Right renal cortex interstitium (tissue), 3 donors: Measurements from ENCODE around the gene CEP41. TPM values are rescaled to one million over a fixed set of nuclear protein-coding genes. Genes with fewer than 3 reads are reported as not detected.

Experiments used
- DNase-seq, 3 donors: peaks; one replicate each; pipeline ENCODE4 v3.0.0-alpha.2; 2013; ENCODE audit warnings: low read depth in 3 of 3, low spot score in 2 of 3
- polyA plus RNA-seq, 3 donors: library from polyadenylated mRNA; unstranded; fragments of 120-200 nt; gene quantifications; one replicate each; pipeline ENCODE4 v1.2.1, GENCODE V29; 2013; ENCODE audit not compliant: insufficient read length in 3 of 3

Gene CEP41
- polyA plus RNA-seq, 3 donors = 25.5 to 27.7 (median 27.2) TPM

DNA sequence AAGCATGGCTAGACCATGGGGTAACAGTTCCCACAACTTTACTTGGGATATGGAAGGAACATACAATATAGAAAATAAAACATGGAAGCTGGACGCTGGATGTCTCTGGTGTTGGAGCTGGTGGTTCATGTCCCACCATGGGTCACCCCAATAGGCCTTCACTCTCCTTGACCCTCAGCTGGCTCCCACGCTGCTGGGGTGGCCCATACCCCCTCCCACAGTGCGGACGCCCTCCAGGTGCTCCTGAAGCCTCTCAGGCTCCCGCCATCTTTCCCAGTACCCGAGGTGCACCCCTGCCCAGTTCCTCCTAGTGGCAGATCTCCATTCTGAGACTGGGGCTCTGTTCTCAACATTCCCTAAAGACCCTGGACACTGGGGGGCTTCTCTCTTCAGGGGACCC, 66.3 kb downstream of the CEP41 start:
- DNase-seq = no peak

DNA sequence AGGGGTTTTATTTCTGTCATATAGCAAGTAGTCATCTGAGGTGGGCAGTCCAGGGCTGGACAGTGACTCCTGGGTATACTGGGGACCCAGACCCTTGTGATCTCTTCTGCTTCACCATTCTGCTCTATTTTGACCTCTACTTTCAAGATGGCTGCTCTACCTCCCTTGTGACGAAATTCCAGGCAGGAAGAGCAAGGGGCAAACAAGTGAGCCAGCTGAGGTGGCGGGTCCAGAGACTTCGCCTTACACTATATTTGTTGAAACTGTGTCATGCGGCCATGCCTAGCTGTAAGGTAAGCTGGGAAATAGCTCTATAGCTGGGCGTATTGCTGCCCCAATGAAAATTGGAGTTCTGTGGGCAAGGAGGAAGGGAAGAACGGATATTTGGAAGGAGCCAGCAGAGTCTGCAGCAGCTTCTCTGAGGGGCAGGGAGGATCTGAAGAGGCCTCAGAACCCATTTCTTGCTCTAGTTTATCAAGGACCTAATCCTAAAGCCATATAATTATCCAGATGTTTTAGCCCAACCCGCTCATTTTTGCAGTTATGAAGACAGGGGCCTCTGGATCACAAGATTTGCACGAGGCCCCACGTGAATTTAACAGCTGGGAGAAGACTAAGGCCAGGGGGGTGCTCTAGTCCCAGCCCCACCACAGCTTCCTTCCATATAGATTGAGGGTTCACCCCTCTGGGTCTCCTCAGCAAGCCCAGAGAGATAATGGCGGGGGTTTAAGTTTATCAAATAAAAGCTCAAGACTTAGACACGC, 68.2 kb downstream of the CEP41 start:
- DNase-seq = no peak

DNA sequence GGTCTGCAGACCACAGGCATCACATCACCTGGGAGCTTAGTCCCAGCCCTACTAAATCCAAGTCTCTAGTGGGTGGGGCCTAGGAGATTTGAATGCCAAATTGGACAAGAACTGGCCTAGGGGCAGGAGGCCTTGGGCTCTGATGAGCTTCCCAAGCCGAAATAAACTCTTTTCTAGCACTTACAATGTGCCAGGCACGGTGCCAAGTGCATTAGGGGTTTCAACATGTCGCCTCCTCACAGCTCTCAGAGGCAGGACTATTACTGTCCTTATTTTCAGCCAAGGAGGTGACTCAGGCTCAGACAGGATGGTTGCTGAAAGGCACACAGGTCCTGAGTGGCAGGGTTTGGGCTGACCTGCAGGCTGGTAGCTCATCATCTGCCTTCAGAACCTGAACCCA, 69.8 kb downstream of the CEP41 start:
- no peak for DNase-seq

DNA sequence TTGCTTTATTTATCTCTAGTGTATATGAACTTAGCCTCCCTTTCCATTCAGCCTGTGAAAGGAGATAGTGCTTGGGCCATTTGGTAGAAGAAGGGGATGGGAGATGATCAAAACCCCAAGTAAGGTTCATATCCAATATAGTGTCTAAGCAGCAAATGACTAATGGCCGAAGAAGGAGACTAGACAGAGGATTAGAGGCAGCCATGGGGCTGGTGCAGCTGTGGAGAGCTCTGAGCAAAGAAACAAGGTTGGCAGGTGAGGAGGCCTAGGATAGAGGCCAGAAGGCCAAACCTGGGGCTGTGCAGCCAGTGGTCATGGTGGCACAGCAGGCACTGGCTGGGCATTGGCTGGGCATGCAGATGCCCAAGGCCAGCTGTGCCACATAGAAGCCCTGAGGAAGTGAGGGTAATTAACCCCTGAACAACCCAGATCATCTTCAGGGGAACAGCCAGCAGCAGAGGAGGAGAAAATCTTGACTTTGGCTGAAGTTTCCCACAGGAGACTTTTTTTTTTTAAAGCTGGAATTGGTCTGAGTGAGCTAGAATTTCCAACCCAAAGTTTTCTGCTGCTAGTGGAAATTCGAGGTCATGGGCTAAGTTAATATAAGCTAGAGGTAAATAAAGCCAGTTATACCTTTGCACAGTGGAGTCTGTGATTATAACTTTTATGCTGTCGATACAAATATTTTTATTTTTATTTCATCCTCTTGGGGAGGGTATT, 70.8 kb downstream of the CEP41 start:
- DNase-seq = no peak

DNA sequence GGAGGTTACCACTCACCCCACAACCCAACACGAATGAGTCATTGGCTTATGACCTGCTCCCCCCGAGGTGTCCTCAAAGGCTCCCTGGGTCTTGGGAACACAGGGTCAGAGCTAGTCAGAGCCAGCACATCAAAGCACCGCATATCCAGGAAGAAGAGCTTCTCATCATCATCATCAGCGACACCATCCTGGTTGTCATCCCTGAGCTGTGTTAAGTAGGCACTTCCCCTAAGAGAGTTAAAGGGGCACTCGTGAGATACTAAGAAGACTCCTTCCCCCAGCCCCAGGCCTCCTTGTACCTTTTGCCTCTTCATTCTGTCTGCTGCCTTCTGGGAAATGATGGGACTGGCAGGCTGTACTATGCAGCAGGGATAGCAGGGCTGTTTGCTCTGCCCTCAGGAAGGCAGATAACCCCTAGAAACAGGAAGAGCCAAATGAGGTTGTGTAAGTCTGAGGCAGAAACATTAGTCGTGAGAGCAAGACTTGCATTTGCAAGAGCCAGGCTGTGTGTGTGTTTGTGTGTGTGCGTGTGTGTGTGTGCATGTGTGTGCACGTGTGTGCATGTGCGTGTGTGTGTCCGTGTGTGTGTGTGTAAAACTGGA, 71.6 kb downstream of the CEP41 start:
- no peak for DNase-seq

DNA sequence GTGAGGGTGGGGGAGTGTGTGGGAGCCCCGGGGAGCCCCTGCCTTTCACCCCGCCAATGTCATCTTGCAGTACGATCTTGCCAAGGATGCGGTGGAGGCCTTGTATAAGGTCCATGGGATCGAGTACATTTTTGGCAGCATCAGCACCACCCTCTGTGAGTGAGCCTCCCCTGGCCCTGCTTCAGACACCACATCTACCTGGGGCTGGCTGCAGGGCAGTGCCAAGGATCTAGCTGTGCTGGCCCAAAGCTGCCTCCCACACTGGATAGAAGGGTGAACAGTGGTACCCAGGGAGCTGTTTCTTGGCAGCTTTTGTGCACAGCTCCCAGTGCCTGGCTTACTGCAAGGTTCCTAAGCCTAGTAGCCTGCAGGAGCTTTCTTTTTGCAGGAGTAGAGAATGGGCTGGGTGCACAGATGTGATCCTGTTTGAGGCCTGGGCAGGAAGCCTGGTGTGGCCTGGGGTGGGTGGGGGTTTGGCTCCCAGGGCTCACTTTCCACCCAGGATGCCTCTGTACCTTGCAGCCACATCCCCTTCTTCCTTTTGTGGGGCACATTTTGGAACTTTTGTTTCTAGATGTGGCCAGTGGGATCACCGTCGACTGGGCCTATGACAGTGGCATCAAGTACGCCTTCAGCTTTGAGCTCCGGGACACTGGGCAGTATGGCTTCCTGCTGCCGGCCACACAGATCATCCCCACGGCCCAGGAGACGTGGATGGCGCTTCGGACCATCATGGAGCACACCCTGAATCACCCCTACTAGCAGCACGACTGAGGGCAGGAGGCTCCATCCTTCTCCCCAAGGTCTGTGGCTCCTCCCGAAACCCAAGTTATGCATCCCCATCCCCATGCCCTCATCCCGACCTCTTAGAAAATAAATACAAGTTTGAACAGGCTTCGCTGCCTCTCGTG, 72.7 kb downstream of the CEP41 start:
- no peak for DNase-seq

DNA sequence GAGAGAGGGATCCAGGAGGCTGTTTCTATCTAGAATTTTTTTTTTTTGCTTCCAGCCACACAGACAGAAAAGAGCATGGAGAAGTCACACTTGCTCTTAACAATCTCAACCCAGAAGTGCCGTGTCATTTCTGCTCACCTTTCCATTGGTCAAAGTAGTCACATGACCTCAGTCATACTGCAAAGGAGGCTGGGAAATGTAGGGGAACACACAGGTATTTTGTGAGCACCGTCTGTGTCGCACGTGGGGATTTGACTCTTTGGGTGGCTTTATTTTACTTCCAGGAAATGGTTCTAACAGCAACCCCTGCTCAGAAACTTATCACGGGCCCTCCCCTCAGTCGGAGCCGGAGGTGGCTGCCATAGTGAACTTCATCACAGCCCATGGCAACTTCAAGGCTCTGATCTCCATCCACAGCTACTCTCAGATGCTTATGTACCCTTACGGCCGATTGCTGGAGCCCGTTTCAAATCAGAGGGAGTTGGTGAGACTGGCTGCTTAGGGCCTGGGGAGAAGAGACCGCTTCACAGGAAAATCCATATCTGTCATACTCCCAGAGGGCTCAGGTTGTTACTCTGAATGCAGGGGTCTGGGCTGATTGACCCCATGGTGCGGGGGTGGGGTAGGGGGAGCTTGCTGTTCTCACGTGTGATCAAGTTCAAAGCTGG, 73.6 kb downstream of the CEP41 start:
- no peak for DNase-seq

DNA sequence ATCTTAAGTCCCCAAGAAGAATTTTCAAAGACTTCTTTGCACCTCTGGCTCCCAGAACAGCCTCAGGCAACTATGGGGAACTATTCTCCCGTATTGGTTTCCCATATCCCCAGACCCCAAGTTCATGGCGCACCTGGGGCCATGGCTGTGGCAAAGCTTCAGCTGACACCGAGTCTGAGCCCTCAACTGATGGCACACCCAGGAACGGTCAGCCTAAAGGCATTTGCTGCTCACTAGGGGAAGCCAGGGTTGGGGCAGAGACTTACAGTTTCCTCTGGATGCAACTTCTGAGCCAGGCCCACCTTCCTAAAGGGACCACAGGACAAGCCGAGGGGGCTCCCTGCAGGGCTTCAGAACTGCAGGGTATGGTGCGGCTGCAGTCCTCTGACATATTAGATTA, 74.3 kb downstream of the CEP41 start:
- DNase-seq = no peak

DNA sequence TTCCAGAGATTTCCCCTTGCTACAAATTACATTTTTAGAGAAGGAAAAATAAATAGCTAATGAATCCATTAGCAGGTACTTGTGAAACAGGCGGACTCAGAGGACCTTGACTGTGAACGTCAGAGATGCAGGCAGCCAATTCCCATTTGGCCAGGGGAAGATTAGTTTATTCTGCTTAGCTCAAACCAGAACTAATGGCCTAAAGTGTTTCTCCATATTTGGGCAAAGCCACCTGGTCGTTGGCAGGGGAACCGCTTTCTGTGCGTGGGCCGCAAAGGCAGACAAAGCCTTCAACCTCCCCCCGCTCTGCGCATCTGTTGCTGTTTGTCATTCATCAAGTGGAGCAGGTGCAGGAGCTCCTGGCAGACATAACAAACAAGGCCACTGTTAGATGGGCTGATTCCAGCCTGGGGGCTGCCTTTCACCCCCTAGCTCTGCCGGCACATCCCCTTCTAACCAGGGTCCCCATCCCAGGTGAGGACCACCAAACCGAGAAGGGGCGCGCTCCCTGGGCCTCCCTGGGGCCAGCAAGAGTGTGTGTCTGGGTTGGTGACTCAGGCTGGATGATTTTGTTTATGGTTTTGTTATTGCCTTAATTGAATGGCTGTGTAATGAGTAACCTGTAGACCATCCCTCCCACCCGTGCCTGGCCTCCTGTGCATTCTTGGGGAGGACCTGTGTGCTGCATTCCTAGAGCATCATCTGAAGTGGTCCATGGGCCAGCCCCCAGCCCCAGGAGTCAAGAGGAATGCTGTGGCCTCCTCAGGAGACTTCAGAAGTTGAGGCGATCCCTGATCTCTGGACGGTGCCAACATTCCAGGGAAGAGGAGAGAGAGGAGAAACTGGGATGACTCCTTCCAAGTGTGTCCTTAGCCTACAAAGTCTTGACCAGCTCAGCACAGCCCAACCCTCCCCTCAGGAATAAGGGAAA, 75.0 kb downstream of the CEP41 start:
- DNase-seq = peak in 1 of 3 donors; percentile 70

DNA sequence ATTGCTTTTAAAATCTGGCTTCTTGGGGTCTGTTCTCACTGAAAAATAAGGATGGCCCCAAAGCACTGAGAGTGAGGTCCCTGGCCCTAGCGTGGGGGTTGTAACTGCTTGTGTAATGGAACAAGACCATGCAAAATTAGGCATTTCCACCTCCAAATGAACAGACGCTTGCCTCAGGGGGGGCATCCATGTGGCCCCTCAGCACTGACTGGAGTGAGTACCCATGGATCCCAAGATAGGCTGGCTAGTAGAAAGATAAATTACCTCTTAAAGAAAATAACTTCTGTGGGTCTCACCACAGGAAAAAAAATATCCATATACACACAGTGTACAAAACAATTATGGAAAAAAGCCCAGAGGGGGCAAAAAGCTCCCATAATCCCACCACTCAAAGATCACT, 75.7 kb downstream of the CEP41 start:
- DNase-seq = no peak

DNA sequence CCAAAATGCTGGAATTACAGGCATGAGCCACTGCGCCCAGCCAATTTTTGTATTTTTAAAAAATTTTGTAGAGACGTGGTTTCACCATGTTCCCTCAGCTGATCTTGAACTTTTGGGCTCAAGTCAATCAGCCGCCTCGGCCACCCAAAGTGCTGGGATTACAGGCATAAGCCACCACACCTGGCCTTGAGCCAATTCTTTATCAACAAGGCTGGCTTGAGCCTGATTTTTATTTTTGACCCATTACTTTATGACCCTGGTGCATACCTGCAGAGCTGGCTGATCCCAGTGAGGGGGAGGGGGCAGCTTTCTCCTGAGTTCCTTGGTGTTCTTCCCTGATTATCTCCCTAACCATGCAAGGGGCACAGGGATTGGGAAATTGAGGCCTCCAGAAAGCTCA, 76.4 kb downstream of the CEP41 start:
- DNase-seq = no peak

DNA sequence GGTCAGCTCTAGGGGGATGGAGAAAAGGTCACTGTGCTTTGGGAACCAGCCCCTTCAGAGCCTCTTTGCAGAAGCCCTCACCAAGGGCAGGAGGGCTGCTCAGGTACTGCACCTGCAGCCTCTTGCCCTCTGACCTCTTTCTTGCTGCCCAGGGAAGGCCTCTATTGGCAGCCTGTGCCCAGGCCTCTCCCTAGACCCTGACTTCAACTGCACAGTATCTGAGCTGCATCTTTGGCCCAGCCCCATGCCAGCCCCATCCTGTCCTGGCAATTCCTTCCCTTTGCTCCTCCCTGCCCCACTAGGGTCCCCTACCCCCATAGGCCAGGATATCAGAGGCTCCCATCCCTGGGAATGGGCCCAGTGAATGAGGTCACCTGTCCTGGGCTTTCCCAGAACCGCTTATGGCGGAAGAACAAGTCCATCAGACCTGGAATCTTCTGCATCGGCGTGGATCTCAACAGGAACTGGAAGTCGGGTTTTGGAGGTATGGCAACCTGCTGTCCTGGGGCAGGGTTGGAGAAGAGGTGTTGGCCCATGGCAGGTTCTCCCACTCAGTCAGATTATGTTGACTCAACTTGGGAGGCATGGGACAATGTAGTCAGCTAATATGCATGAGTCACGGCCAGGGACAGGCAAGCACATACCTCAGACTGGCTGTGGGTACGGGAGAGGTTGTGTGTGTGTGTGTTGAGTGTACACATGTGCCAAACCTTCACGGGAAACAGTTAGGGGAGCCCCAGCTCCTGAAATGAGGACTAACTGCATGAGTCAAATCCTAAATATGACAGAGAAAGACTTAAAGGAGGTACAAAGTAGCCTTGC, 77.6 kb downstream of the CEP41 start:
- no peak for DNase-seq

DNA sequence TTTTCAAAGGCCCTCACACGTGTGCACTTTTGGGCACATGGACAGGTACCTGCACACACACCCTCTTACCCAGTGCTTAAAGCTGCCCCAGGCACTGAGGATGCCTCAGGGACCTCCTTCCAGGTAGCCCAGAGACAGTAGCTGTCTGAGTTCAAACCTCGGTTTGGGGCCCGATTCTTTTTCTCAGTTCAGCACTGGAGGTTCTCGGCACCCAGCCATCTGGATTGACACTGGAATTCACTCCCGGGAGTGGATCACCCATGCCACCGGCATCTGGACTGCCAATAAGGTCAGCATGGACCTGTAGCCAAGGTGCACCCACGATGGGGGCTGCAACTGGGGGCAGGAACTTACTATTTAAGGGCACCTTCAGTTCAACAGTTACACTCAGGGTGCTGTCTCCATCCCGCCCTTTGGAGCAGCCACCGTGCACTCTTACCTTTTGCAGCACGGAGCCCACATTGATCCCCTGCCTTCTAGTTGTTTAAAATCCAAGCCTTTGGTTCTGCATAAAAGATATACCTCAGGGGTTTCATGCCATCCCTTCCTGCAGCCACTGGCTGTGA, 78.5 kb downstream of the CEP41 start:
- no peak for DNase-seq

DNA sequence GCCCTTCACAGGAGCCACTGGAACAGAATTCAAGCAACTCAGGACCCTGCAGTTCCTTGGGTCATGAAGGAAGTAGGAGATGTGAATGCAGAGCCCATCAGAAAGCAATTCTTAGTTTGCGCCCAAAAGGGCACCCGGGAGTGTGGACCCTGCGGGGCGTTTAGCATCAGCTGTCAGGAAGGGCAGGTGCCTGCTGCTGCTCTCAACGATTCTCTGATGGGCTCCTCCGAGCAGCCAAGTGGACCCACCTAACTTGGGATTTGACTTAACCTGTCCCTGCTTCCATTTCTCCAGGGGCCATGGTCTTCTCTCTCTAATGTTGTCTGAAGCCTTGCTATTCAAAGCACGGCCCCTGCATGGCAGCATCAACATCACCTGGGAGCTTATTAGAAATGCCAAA, 79.1 kb downstream of the CEP41 start:
- DNase-seq = no peak

DNA sequence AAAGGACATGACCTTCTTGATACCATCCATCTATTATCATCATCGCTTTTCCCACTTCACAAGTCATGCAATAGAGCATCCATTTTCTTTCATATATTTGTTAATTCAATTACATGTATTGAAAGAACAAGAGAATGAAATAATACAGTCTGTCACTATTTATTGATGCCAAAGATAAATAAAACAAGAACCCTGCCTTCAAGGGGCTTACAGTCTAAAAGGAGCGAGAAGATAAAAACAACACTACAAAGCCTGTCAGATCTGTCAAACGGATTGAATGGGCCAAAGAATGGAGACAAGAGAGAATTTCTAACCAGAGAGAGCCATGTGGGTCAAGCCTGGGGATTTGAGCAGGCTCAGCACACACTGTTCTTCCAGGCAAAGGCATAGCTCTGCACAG, 80.3 kb downstream of the CEP41 start:
- no peak for DNase-seq

DNA sequence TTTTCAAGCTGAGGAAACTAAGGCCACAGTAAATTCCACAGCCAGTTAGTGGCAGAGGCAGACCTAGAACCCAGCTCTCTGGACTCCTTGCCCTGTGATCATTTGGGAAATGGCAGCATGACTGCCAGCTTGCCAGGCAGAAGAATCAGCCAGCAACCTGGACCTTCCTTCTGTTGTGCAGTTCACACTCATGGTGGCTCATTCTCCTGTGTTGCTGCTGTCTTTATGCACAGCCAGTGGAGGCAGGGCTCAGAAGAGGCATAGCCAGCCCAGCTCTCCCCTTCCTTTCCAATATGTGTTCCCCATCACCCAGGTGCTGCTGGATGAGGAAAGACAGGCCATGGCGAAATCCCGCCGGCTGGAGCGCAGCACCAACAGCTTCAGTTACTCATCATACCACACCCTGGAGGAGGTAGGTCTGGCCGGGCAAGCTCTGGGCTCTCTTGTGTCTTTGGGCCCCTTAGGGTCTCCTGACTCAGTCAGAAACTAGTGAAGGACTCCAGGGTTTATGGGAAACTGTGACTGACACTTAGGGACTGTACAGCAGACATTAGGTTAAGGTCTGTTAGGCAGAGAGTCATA, 81.4 kb downstream of the CEP41 start:
- no peak for DNase-seq

DNA sequence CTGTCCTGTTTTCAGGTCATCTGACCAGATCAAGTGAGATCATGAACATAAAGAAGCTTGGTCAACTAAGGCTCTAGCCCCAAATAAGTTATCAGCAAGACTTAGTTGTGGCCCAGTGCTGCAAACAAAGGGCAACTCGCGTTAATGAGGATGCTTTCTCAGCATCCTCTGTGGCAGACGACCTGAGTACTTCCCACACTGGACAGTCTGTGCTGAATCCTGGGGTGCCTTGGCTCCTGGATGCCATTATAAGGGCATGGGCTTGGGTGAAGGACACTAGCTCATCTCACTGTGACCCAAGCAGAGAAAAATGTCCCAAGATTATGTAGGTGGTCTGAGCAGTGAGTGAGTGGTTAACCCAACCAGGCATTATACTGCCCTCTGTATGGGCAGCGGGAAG, 82.3 kb downstream of the CEP41 start:
- DNase-seq = no peak
